ENCODE data around the gene SLC20A1.

SLC20A1 gene

DNA sequence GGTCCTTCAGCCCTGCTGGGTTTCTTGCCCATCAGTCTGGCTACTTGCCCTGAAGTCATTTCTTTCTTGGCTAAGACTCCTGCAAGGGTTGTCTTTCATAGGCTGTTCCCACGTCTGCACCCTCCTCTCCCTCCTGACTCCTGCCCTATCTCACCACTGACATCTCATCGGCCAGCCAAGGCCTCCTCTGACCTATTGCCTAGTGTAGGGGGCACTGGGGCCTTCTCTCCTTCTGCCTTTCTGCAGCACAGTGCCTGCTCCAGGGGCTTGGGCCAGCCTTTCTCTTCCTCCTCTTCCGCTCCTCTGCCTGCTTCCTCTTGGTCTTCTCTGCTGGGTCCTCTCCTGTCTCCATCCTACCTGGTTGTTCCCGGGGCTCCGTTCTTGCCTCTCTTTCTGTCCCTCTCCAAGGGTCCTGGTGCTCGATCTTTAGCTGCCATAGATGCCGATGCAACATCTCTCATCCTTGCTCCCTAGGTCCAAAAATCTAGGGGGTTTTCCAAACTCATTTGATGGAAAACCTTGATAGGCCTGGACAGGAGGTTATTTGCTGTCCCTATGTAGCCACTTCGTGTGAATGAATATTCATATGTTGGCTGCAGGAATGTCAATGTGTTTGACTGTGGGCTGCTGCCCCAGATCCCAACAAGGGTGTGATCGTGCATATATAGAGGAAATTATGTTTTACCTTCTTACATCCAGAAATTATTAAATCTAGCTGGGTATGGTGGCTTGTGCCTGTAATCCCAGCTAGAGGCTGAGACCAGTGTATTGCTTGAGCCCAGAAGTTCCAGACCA is 65.4 kb downstream of the SLC20A1 start:
- in situ Hi-C loops (cut with HindIII; ENCODE audit: low sequenced_read_pairs), result no loop called here

DNA sequence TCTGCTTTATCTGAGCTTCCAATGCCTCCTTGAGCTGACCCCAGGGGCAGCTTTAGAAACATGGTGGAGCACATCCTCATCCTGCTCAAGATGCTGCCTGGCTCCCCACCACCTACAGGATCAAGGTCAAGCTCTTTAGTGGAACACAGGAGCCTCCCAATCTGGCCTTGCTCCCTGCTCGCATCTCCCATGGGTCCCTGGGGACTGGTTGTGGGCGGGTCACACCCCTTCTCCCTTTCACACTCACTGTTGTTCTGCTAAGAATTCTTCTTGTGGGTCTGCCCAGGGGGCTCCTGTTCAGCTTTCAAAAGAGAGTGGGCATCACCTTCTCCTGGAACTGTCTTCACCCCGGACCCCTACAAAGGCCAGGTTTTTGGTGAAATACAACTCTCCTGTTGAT is 66.7 kb downstream of the SLC20A1 start:
- H3K4me3 ChIP-seq (ENCODE audit: low read depth, low read length), result no peak overlapping the region
- TF ChIP-seq, protein P1, sequence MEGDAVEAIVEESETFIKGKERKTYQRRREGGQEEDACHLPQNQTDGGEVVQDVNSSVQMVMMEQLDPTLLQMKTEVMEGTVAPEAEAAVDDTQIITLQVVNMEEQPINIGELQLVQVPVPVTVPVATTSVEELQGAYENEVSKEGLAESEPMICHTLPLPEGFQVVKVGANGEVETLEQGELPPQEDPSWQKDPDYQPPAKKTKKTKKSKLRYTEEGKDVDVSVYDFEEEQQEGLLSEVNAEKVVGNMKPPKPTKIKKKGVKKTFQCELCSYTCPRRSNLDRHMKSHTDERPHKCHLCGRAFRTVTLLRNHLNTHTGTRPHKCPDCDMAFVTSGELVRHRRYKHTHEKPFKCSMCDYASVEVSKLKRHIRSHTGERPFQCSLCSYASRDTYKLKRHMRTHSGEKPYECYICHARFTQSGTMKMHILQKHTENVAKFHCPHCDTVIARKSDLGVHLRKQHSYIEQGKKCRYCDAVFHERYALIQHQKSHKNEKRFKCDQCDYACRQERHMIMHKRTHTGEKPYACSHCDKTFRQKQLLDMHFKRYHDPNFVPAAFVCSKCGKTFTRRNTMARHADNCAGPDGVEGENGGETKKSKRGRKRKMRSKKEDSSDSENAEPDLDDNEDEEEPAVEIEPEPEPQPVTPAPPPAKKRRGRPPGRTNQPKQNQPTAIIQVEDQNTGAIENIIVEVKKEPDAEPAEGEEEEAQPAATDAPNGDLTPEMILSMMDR (IDR thresholded peaks at IDR 0.05; ENCODE audit: low read depth, low read length, missing control alignments), result no peak
- DNase-seq (ENCODE audit: low read depth), result no peak
- in situ Hi-C loops (cut with HindIII; ENCODE audit: low sequenced_read_pairs), result no loop called here

More for the DNA sequence above, 65.4 kb downstream of the SLC20A1 start:
- H3K4me3 ChIP-seq (ENCODE audit: low read depth, low read length), result no peak overlapping the region
- TF ChIP-seq, protein P1 (IDR thresholded peaks at IDR 0.05; ENCODE audit: low read depth, low read length, missing control alignments), result no peak
- DNase-seq (ENCODE audit: low read depth), result no peak

DNA sequence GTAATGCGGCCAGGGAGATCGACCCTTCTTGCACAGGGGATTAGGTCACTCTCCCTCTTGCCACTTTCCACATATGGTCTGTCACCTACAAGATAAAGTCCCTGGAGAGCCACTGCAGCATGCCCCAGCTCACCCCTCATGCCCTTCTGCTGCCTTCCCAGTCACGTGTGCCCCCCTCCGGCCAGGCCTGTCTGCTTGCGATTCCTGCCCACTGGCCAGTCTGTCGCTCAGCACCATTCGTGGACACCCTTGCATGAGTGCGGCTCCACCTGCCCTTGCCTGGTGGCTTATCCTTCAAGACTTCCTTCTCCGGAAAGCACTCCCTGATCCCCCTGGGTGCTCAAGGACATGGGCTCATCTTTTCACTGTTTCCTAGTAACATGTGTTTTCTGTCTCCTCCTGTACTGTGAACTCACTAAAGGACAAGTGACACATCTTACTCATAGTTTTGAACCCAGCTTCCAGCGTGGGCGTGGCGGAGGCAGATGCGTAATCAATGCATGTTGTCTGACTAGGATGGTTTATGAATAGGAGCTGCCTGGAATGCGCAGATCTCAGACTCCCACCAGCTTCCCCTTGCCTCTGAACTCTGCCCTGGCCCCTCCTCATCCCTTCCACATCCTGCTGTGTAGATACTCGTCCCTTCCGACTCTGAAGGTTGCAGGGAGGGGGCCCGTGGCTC is 67.3 kb downstream of the SLC20A1 start:
- no peak for DNase-seq (ENCODE audit: low read depth)
- TF ChIP-seq, protein P1 (IDR thresholded peaks at IDR 0.05; ENCODE audit: low read depth, low read length, missing control alignments), result no peak
- in situ Hi-C loops (cut with HindIII; ENCODE audit: low sequenced_read_pairs), result no loop called here
- H3K4me3 ChIP-seq (ENCODE audit: low read depth, low read length), result no peak overlapping the region
